HG03196 (cell line): ENCODE measurements around the gene TRIM22.
"Not testable (repeated sequence)": the region's sequence is repeated elsewhere in the genome, so short reads cannot be mapped to it uniquely, and the experiment has no call there.

ENCODE experiments used
- ATAC-seq: cut with Tn5 transposase; IDR thresholded peaks from one replicate; pipeline ENCODE4 v1.9.1; 2021; ENCODE audit not compliant: unreplicated experiment

Gene TRIM22

DNA sequence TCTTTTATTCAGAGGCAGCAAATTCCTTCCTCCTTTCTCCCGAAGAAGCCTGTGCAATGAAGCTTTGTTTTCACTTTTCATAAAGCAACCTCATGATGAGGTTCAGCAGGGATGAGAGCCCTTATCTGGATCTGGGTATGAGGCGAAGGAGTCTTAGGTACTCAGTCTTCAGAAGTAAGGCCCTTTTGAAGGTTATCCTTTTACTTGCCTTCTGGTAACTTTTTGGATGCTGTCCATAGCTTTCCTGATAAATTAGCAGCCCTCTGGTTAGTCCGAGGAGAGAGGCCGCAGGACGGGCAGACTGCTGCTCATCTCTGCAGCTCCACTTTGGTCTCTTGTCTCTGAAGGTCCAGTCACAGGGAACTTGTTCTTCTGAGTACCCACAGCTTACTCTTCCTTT lies 1.1 kb downstream of the TRIM22 start:
- no peak for ATAC-seq

- not testable (repeated sequence) for ATAC-seq
Measured at GRCh38 chr11:5691238-5691963, 1.8 kb downstream of the TRIM22 start.

DNA sequence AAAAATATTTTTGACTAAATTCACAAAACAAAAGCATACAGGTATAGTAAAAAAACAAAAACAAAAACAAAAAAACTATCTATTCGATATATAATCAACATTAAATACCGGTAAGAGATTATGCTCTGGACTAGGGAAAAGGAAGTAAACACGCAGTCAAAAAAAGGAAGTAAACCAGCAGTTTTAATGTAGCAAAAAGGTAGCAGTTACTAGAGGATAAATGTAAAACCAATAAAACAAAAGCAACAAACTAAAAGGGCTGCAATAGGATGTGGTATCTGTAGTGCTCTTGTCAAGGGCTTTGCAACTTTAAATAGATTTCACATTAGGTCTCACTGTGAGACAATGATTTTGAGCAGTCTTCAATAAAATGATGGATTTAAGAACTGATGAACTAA lies 2.4 kb downstream of the TRIM22 start:
- ATAC-seq = no peak

- no peak for ATAC-seq
Measured at GRCh38 chr11:5694642-5695041, 5.1 kb downstream of the TRIM22 start.

GRCh38 chr11:5695580-5695979 lies 6.0 kb downstream of the TRIM22 start:
- no peak for ATAC-seq

GRCh38 chr11:5696210-5696609 lies 6.6 kb downstream of the TRIM22 start:
- ATAC-seq = no peak

- no peak for ATAC-seq
Measured at GRCh38 chr11:5698281-5698680, 8.7 kb downstream of the TRIM22 start.

- no peak for ATAC-seq
Measured at GRCh38 chr11:5700421-5701054, 10.9 kb downstream of the TRIM22 start.

DNA sequence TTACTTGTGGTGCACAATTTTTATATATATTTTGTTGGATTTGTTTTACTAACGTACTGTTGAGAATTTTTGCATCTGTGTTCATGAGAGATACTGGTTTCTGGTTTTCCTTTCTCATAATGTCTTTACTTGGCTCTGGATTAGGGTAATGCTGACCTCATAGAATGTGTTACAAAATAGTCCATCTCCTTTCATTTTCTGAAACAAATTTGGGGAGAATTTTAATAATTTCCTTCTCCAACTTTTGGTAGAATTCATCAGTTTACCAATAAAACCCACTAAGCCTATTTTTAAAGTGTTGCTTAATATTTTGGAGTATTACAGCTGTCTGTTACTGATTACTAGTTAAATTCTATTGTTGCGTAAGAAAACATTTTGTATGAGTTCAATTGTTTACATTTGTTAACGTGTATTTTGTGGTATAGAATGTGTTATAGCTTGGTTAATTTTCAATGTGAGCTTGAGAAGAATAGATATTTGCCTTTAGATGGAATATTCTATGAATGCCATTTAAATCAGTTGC lies 11.5 kb downstream of the TRIM22 start:
- ATAC-seq = no peak

DNA sequence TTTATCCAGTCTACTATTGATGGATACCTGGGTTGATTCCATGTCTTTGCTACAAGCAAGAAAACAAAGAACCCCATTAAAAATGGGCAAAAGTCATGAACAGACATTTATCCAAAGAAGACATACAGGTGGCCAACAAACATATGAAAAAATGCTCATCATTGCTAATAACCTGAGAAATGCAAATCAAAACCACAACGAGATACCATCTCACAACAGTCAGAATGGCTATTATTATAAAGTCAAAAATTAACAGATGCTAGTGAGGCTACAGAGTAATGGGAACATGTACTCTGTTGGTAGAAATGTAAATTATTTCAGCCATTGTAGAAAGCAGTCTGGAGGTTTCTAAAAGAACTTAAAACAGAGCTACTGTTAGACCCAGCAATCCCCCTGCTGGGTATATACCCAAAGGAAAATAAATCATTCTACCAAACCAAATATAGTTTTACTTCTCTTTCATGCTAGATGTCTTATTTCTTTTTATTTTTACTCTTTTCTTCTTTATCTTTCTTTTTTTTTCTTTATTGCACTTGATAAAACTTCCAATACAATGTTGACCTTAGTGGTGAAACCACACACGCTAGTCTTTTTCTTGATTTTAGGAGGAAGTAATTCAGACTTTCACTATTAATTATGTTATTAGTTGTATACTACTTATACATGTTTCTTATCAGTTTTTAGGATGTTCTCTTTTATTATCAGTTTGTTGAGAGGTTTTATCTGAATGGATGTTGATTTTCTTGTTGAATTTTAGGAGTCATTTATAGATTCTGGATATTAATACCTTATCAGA lies 14.3 kb downstream of the TRIM22 start:
- peak; percentile 69 for ATAC-seq

GRCh38 chr11:5705688-5706087 lies 16.1 kb downstream of the TRIM22 start:
- no peak for ATAC-seq

DNA sequence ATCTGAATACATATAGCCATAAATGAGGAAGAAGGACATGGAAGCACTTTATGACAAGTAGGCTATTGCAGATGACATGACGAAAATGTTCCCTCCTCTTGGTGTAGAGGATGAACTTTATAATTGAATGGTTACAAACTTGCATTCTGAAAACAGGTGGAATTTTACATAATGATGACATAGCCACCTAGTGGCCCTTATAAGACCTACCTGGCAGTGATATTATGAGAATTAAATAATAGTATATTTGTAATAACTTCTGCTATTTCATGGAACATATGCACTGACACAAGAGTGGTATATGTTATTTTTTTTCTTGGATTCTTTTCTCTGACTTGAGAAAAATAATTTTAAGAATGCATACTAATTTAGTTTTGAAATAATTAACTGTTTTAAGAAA lies 22.9 kb downstream of the TRIM22 start:
- ATAC-seq = peak; percentile 55

DNA sequence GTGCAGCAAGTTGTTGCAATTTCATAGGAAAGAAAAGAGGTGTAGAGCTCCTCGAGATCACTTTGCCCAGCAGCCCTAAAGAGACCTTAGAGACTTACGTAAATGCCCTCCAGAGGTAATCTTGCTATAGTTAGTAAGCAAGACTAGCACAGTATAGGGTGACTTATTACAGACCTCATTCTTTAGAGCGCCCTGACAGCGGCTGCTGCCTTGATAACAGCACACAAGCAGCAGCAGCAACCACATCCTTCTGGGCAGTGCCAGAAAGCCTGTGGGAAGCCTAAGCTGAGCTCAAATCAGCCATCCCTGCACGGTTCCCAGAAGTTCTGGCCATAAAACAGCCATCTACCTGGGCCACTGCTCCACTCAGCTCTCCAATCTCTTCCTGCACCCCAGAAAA lies 24.1 kb downstream of the TRIM22 start:
- ATAC-seq = no peak

GRCh38 chr11:5716518-5716917 lies 26.9 kb downstream of the TRIM22 start:
- not testable (repeated sequence) for ATAC-seq

DNA sequence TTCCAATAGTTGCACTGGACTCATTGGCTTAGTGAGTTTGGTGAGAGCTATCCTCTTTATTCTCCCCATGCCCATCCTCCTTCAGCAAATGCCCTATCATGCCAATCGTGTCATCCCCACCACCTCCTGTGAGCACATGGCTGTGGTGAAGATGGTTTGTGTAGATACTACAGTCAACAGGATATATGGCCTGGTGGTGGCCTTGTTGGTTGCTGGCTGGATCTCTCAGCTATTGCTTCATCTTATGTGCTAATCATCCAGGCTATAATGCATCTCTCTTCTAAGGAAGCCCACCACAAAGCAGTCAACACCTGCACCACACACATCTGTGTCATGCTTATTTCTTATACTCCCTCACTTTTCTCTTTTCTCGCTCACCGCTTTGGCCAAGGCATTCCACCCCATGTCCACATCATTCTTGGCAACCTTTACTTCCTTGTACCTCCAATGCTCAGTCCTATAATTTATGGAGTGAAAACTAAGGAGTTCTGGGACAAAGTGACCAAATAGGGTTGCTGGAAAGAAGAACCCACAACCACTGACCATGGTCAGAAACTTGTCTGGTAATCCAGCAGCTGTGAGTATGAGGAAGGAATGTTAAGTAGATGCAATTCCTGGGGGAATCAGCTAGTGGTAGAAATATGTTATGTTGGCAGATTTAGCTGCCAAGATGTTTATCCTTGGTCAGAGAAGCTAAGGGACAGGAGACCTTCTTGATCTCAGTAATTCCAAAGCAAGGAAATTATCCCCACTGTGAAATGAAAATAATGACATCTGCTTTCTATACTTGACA lies 30.3 kb downstream of the TRIM22 start:
- no peak for ATAC-seq

- no peak for ATAC-seq
Measured at GRCh38 chr11:5722622-5723021, 33.0 kb downstream of the TRIM22 start.

DNA sequence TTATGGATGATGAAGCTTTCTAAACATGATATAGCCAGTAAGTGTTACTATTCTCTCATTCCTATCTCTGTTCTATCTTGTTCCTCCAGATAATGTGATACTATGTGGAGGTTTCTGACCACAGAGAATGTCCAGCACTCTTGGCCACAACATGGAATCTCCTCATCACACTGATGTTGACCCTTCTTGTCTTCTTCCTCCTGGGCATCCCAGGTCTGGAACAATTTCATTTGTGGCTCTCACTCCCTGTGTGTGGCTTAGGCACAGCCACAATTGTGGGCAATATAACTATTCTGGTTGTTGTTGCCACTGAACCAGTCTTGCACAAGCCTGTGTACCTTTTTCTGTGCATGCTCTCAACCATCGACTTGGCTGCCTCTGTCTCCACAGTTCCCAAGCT lies 36.8 kb downstream of the TRIM22 start:
- no peak for ATAC-seq

GRCh38 chr11:5727691-5728090 lies 38.1 kb downstream of the TRIM22 start:
- no peak for ATAC-seq

DNA sequence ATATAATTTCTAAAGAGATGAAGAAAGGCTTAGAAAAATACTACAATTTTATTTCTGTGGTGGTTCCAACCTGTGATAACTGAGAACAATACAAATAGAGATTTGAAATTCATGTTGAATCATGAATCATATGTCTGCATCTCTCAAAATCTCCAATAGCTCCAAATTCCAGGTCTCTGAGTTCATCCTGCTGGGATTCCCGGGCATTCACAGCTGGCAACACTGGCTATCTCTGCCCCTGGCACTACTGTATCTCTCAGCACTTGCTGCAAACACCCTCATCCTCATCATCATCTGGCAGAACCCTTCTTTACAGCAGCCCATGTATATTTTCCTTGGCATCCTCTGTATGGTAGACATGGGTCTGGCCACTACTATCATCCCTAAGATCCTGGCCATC lies 46.8 kb downstream of the TRIM22 start, which contains the start of gene OR56B1:
Gene OR56B1 (plus strand): TSS at position 53 of the 400 bp plus-strand sequence. CDS start 69 bp downstream, at position 122.
- ATAC-seq = no peak

GRCh38 chr11:5737091-5737490 lies 47.5 kb downstream of the TRIM22 start:
- ATAC-seq = no peak
